Measurements from ENCODE around the gene CD82.

CD82 gene

GRCh38 chr11:44605068-44605708 is 39.7 kb downstream of the CD82 start:
- DNase-seq = no peak

- DNase-seq = no peak
Measured at GRCh38 chr11:44605965-44606364, 40.5 kb downstream of the CD82 start.

GRCh38 chr11:44606472-44606871 is 41.0 kb downstream of the CD82 start:
- peak; percentile 69 to 84 for DNase-seq

- DNase-seq = no peak
Measured at GRCh38 chr11:44607319-44607962, 42.0 kb downstream of the CD82 start.

- DNase-seq = no peak
Measured at GRCh38 chr11:44607987-44608386, 42.5 kb downstream of the CD82 start.

- peak in 1 of 2 experiments; percentile 68 for DNase-seq
Measured at GRCh38 chr11:44608651-44608990, 43.2 kb downstream of the CD82 start.

- DNase-seq = no peak
Measured at GRCh38 chr11:44608991-44609782, 43.7 kb downstream of the CD82 start.

GRCh38 chr11:44609783-44610155 is 44.3 kb downstream of the CD82 start:
- no peak for DNase-seq

GRCh38 chr11:44610186-44610955 is 44.9 kb downstream of the CD82 start:
- no peak for DNase-seq

- no peak for DNase-seq
Measured at GRCh38 chr11:44611088-44611487, 45.6 kb downstream of the CD82 start.

GRCh38 chr11:44611687-44612434 is 46.4 kb downstream of the CD82 start:
- no peak for DNase-seq

- DNase-seq = no peak
Measured at GRCh38 chr11:44613153-44613552, 47.7 kb downstream of the CD82 start.

- no peak for DNase-seq
Measured at GRCh38 chr11:44614281-44614775, 48.9 kb downstream of the CD82 start.

- DNase-seq = no peak
Measured at GRCh38 chr11:44615041-44615755, 49.7 kb downstream of the CD82 start.

GRCh38 chr11:44615913-44616791 is 50.7 kb downstream of the CD82 start:
- DNase-seq = no peak

- DNase-seq = no peak
Measured at GRCh38 chr11:44617671-44618461, 52.4 kb downstream of the CD82 start.

- no peak for DNase-seq
Measured at GRCh38 chr11:44618561-44619425, 53.3 kb downstream of the CD82 start.

- DNase-seq = no peak
Measured at GRCh38 chr11:44620328-44620725, 54.9 kb downstream of the CD82 start.

All from NCI-H524 (cell line).